CD14-positive monocyte (primary cell): ENCODE measurements around the gene PAM16. TPM values are rescaled to one million over a fixed set of nuclear protein-coding genes. Genes with fewer than 3 reads are reported as not detected.

ENCODE experiments used
- DNase-seq, 3 donors: peaks; one replicate each; pipeline ENCODE4 v3.0.0-alpha.2; 2011 to 2022
- H2AFZ ChIP-seq: 2 replicates; pipeline ENCODE4 v1.6.0; 2012; ENCODE audit warnings: mild to moderate bottlenecking, low read depth, low read length, inconsistent platforms; ENCODE audit not compliant: insufficient read depth, poor library complexity, severe bottlenecking
- H3K27ac ChIP-seq, 2 donors: 1 replicate in 1 of 2; 2 replicates in 1 of 2; pipeline ENCODE4 v1.5.1; 2012 to 2013; ENCODE audit warnings: low read length in 2 of 2, control low read depth in 1 of 2, inconsistent platforms in 1 of 2, low read depth in 1 of 2, mild to moderate bottlenecking in 1 of 2
- H3K27me3 ChIP-seq, 2 donors: one replicate each; pipeline versions ENCODE4 v1.6.0 to v1.6.1; 2011 to 2013; ENCODE audit warnings: low read length in 2 of 2; ENCODE audit not compliant: control insufficient read depth in 2 of 2, insufficient read depth in 2 of 2
- H3K36me3 ChIP-seq, 2 donors: replicated peaks in 1 of 2; 1 replicate in 1 of 2; 2 replicates in 1 of 2; pipeline versions ENCODE4 v1.5.1 to v1.6.1; 2012 to 2013; ENCODE audit warnings: low read length in 2 of 2, control low read depth in 1 of 2, inconsistent platforms in 1 of 2, mild to moderate bottlenecking in 1 of 2; ENCODE audit not compliant: insufficient read depth in 2 of 2, control insufficient read depth in 1 of 2
- H3K4me1 ChIP-seq, 2 donors: 1 replicate in 1 of 2; 2 replicates in 1 of 2; pipeline versions ENCODE4 v1.5.1 to v1.6.1; 2012 to 2013; ENCODE audit warnings: low read length in 2 of 2, control low read depth in 1 of 2, inconsistent platforms in 1 of 2, mild to moderate bottlenecking in 1 of 2, moderate library complexity in 1 of 2; ENCODE audit not compliant: insufficient read depth in 2 of 2, control insufficient read depth in 1 of 2
- H3K4me2 ChIP-seq: replicated peaks from 2 replicates; pipeline ENCODE3; 2012; ENCODE audit warnings: low read length, moderate library complexity, mild to moderate bottlenecking; ENCODE audit not compliant: poor library complexity, severe bottlenecking; ENCODE audit errors: extremely low read depth
- H3K4me3 ChIP-seq, 3 experiments: fragments of 200-600 bp in 1 of 3; sonication (generic) in 1 of 3; replicated peaks in 1 of 3; 1 replicate in 2 of 3; 2 replicates in 1 of 3; pipeline ENCODE4 v1.5.1; 2011 to 2013; ENCODE audit warnings: low read length in 3 of 3, mild to moderate bottlenecking in 3 of 3, control low read depth in 2 of 3, low read depth in 2 of 3, inconsistent platforms in 1 of 3, moderate library complexity in 1 of 3
- H3K79me2 ChIP-seq: 2 replicates; pipeline ENCODE4 v1.6.0; 2012; ENCODE audit warnings: mild to moderate bottlenecking, control low read depth, inconsistent platforms, low read length, moderate library complexity; ENCODE audit not compliant: insufficient read depth
- H3K9ac ChIP-seq: 2 replicates; pipeline ENCODE4 v1.6.0; 2017; ENCODE audit warnings: low read length, mild to moderate bottlenecking; ENCODE audit not compliant: insufficient read depth, poor library complexity, severe bottlenecking
- H3K9me3 ChIP-seq, 2 donors: replicated peaks in 1 of 2; 1 replicate in 1 of 2; 2 replicates in 1 of 2; pipeline versions ENCODE4 v1.5.1 to v1.6.1; 2012 to 2013; ENCODE audit warnings: low read length in 2 of 2, control low read depth in 1 of 2; ENCODE audit not compliant: control insufficient read depth in 1 of 2, insufficient read depth in 1 of 2
- H4K20me1 ChIP-seq: 2 replicates; pipeline ENCODE4 v1.6.0; 2012; ENCODE audit warnings: mild to moderate bottlenecking, low read length, control low read depth, moderate library complexity; ENCODE audit not compliant: insufficient read depth
- H3K27ac Mint-ChIP-seq, 7 donors: one replicate each; pipeline ENCODE4 v1.8.0; 2020; ENCODE audit warnings: mild to moderate bottlenecking in 7 of 7, mixed read lengths in 7 of 7, moderate library complexity in 6 of 7, inconsistent platforms in 2 of 7
- H3K27me3 Mint-ChIP-seq, 3 donors: one replicate each; pipeline ENCODE4 v1.8.0; 2021 to 2022; ENCODE audit warnings: low read depth in 3 of 3, mild to moderate bottlenecking in 3 of 3, mixed read lengths in 3 of 3, moderate library complexity in 3 of 3, inconsistent platforms in 1 of 3
- H3K36me3 Mint-ChIP-seq, 2 donors: one replicate each; pipeline ENCODE4 v1.8.0; 2020; ENCODE audit warnings: mixed read lengths in 2 of 2, inconsistent platforms in 1 of 2, mild to moderate bottlenecking in 1 of 2
- H3K4me1 Mint-ChIP-seq: one replicate; pipeline ENCODE4 v1.8.0; 2020; ENCODE audit warnings: mild to moderate bottlenecking, mixed read lengths
- H3K4me3 Mint-ChIP-seq, 2 donors: one replicate each; pipeline ENCODE4 v1.8.0; 2020; ENCODE audit warnings: mild to moderate bottlenecking in 2 of 2, mixed read lengths in 2 of 2, moderate library complexity in 1 of 2
- H3K9me3 Mint-ChIP-seq, 7 donors: one replicate each; pipeline ENCODE4 v1.8.0; 2020 to 2022; ENCODE audit warnings: mixed read lengths in 7 of 7, mild to moderate bottlenecking in 6 of 7, moderate library complexity in 6 of 7, inconsistent platforms in 2 of 7
- CTCF ChIP-seq: fragments of 200-600 bp; IDR thresholded peaks from one replicate; pipeline ENCODE4 v1.8.0; 2022; ENCODE audit warnings: antibody characterized with exemption, mild to moderate bottlenecking
- WGBS: methylation state at CpG from one replicate; pipeline ENCODE4 v1.1.5; 2013; ENCODE audit warnings: missing lambda C conversion rate; ENCODE audit not compliant: insufficient coverage; 5-methylcytosine and 5-hydroxymethylcytosine counted together
- intact Hi-C, 2 donors: fragments of 100-400 bp; cut with micrococcal nuclease; formaldehyde crosslinking; loops; one replicate each; pipeline versions ENCODE4 v1.15.0 to v1.15.1; 2023
- polyA plus RNA-seq, 3 donors: library from polyadenylated mRNA; depleted of rRNA in 1 of 3; unstranded in 2 of 3; stranded (reverse) in 1 of 3; fragments of 300-500 nt in 2 of 3; fragments of >200 nt in 1 of 3; fragmentation: Illumina TruSeq in 2 of 3; gene quantifications; 1 replicate in 2 of 3; 2 replicates in 1 of 3; pipeline ENCODE4 v1.2.3, GENCODE V29; 2012 to 2021

The PAM16 gene
- polyA plus RNA-seq, 3 donors = 34.3 to 37.6 (median 34.7) TPM

GRCh38 chr16:4381935-4382794 lies 31.0 kb upstream of the PAM16 start:
- H3K27ac ChIP-seq = no peak overlapping the region
- no peak for TF ChIP-seq CTCF
- peaks cover 85 to 87% of the 10 kb centered on the region in 2 donors for H3K36me3 ChIP-seq
- Mint-ChIP-seq H3K4me1 (peaks cover 5% of the 10 kb centered on the region), H3K36me3 (peaks cover 40 to 80% of the 10 kb centered on the region in 2 donors), H3K27ac (no peak overlapping the region), H3K4me3 (no peak overlapping the region), H3K27me3 (no peaks in the 10 kb centered on the region), H3K9me3 (no peaks in the 10 kb centered on the region)
- H3K4me1 ChIP-seq = no peaks in the 10 kb centered on the region
- H3K9ac ChIP-seq = no peak overlapping the region
- WGBS = 96% methylated on average over 44 of the region's 55 CpGs
- H3K79me2 ChIP-seq = peaks cover 7% of the 10 kb centered on the region
- DNase-seq = no peak
- no peak overlapping the region for H3K4me3 ChIP-seq
- no peaks in the 10 kb centered on the region for H3K27me3 ChIP-seq
- intact Hi-C loops = no loop called here
- no peak overlapping the region for H3K4me2 ChIP-seq
- no peak overlapping the region for H2AFZ ChIP-seq
- peaks cover 98% of the 10 kb centered on the region for H4K20me1 ChIP-seq
- H3K9me3 ChIP-seq = no peaks in the 10 kb centered on the region

- TF ChIP-seq CTCF = no peak
- Histone ChIP-seq H3K4me2 (no peak overlapping the region), H2AFZ (no peak overlapping the region), H3K4me1 (no peaks in the 10 kb centered on the region), H3K36me3 (peaks cover 79 to 82% of the 10 kb centered on the region in 2 donors), H3K9me3 (no peaks in the 10 kb centered on the region), H3K4me3 (no peak overlapping the region), H3K79me2 (peaks cover 7% of the 10 kb centered on the region), H3K9ac (no peak overlapping the region), H4K20me1 (peaks cover 97% of the 10 kb centered on the region), H3K27ac (no peak overlapping the region), H3K27me3 (no peaks in the 10 kb centered on the region)
- Mint-ChIP-seq H3K27me3 (peaks cover 0 to 2% (median 0%) of the 10 kb centered on the region in 3 donors), H3K4me1 (peaks cover 5% of the 10 kb centered on the region), H3K36me3 (peaks cover 32 to 75% of the 10 kb centered on the region in 2 donors), H3K9me3 (no peaks in the 10 kb centered on the region), H3K4me3 (no peak overlapping the region), H3K27ac (peak overlapping the region in 2 of 7 donors; percentile 31 to 46)
- no peak for DNase-seq
- intact Hi-C loops = no loop called here
- WGBS = 96% methylated on average over 59 of the region's 59 CpGs
Observed at GRCh38 chr16:4381072-4381934, 30.2 kb upstream of the PAM16 start.
